AG04450 (cell line): ENCODE measurements around the gene ERC1. TPM values are rescaled to one million over a fixed set of nuclear protein-coding genes. Genes with fewer than 3 reads are reported as not detected.
A peak's percentile ranks its signal among the peaks of the same experiment; 100 is the strongest.

ENCODE experiments used
- CTCF ChIA-PET: fragments of 300-600, 350-600 bp; formaldehyde crosslinking; extraction: SDS; loops from one replicate; lab custom pipeline; 2022; ENCODE audit warnings: antibody characterized with exemption, inconsistent platforms; lab: Charles Lee
- POLR2A ChIA-PET: fragments of 350-600 bp; formaldehyde crosslinking; extraction: SDS; loops from one replicate; lab custom pipeline; 2021; ENCODE audit warnings: antibody characterized with exemption, inconsistent platforms; lab: Yijun Ruan, JAX
- DNase-seq: peaks from one replicate; pipeline ENCODE4 v3.0.0-alpha.2; 2011; ENCODE audit warnings: low read depth, low spot score
- H3K27ac ChIP-seq: one replicate; pipeline ENCODE4 v1.5.1; 2012; ENCODE audit warnings: low read depth, low read length, control low read depth
- H3K27me3 ChIP-seq: one replicate; pipeline ENCODE4 v1.6.0; 2012; ENCODE audit warnings: low read length; ENCODE audit not compliant: control insufficient read depth, insufficient read depth
- H3K4me3 ChIP-seq: 2 replicates; pipeline ENCODE4 v1.5.1; 2011; ENCODE audit warnings: mild to moderate bottlenecking, low read depth, low read length, control low read depth
- H3K9me3 ChIP-seq: 2 replicates; pipeline ENCODE4 v1.5.1; 2012; ENCODE audit warnings: low read length; ENCODE audit not compliant: control insufficient read depth, insufficient read depth
- CTCF ChIP-seq: IDR thresholded peaks from 2 replicates; pipeline ENCODE4 v1.5.1; 2011; ENCODE audit warnings: low read depth, low read length, control low read depth, inconsistent platforms
- polyA plus RNA-seq: library from polyadenylated mRNA; depleted of rRNA; stranded (reverse); fragments of >200 nt; gene quantifications from 2 replicates; pipeline ENCODE4 v1.2.3, GENCODE V29; 2011

Gene ERC1
- polyA plus RNA-seq, 1 experiment = 28.6 TPM

- no peaks in the 10 kb centered on the region for H3K27me3 ChIP-seq
- H3K27ac ChIP-seq = no peak overlapping the region
- ChIA-PET POLR2A (no interaction called here), CTCF (no interaction called here)
- no peak for DNase-seq
- TF ChIP-seq CTCF = no peak
- peaks cover 4% of the 10 kb centered on the region; the same call in 1 of the 2 replicates for H3K9me3 ChIP-seq
- no peak overlapping the region for H3K4me3 ChIP-seq
Measured at GRCh38 chr12:1199700-1200099, 208.7 kb downstream of the ERC1 start.

DNA sequence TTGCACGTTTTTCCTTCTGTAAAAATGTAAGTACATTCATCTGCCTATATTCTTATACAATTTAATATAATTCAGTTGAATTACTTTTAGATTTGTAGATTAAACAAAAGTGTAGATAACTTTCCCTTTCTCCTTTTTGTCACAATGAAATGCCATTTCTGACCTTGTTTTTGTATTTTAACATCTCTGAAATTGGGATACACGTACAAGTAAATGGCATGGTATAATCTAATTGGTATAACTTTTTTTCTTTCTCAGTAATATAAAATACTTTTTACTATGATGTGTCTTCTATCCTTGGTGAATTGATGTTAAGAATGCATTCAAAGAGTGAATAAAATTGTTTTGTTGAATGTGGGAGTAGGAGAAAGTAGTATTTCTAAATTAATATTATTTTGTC lies 210.0 kb downstream of the ERC1 start:
- Histone ChIP-seq H3K27me3 (no peaks in the 10 kb centered on the region), H3K4me3 (no peak overlapping the region), H3K27ac (no peak overlapping the region), H3K9me3 (peaks cover 4% of the 10 kb centered on the region; the same call in 1 of the 2 replicates)
- ChIA-PET POLR2A (no interaction called here), CTCF (no interaction called here)
- no peak for TF ChIP-seq CTCF
- no peak for DNase-seq

DNA sequence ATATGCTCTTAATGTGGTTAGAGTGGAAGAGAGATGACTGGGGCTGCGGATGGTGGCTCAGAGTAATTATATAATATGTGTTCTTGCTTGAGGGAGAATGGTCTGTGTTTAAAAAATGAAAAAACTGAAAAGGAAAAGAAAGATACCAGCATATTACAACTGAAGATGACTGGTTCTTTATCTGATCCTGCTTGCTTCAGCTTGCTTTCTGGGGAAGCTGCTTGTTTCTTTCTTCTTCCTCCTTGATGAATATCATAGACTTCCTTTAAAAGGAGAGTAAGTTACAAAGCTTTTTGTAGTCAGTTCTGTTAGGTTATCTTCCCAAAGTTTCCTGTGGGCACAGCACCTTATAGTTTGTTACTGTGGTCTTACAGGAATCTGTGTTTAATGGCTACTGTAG lies 210.9 kb downstream of the ERC1 start:
- ChIA-PET POLR2A (no interaction called here), CTCF (no interaction called here)
- H3K4me3 ChIP-seq = no peak overlapping the region
- TF ChIP-seq CTCF = no peak
- no peaks in the 10 kb centered on the region for H3K27me3 ChIP-seq
- no peak for DNase-seq
- H3K27ac ChIP-seq = no peak overlapping the region
- peaks cover 4% of the 10 kb centered on the region; the same call in 1 of the 2 replicates for H3K9me3 ChIP-seq

GRCh38 chr12:1203735-1204019 lies 212.7 kb downstream of the ERC1 start:
- TF ChIP-seq CTCF = no peak
- ChIA-PET CTCF (interaction anchor here (3.0 kb wide), 1 partner anchor 86 kb away, joined by 15 read pairs; no protein-coding TSS in a partner anchor), POLR2A (no interaction called here)
- Histone ChIP-seq H3K27ac (no peak overlapping the region), H3K4me3 (no peak overlapping the region), H3K27me3 (no peaks in the 10 kb centered on the region), H3K9me3 (peaks cover 2% of the 10 kb centered on the region; the same call in 1 of the 2 replicates)
- DNase-seq = no peak

- no peak for DNase-seq
- POLR2A ChIA-PET = no interaction called here
- Histone ChIP-seq H3K27me3 (no peaks in the 10 kb centered on the region), H3K9me3 (no peaks in the 10 kb centered on the region), H3K27ac (peak overlapping the region; percentile 32), H3K4me3 (peak overlapping the region; percentile 53)
- CTCF ChIA-PET = interaction anchor here (3.0 kb wide), 1 partner anchor 87 kb away, joined by 15 read pairs; no protein-coding TSS in a partner anchor
- no peak for TF ChIP-seq CTCF
Measured at GRCh38 chr12:1204581-1205121, 213.6 kb downstream of the ERC1 start.
